HCT116 (cell line): ENCODE results near the gene HOXA7.
A peak's percentile ranks its signal among the peaks of the same experiment; 100 is the strongest.

Source experiments
- EZH2 ChIP-seq: fragments of 200-600 bp; sonication (generic); IDR thresholded peaks from 2 replicates; pipeline ENCODE4 v1.6.1; 2017; ENCODE audit warnings: antibody characterized with exemption, mixed run types
- POLR2A ChIP-seq: IDR thresholded peaks from 2 replicates; pipeline ENCODE4 v1.7.0; 2011; ENCODE audit warnings: borderline replicate concordance; ENCODE audit not compliant: insufficient read depth, insufficient read length; ENCODE audit errors: extremely low read depth
- POLR2AphosphoS5 ChIP-seq: IDR thresholded peaks from 2 replicates; pipeline ENCODE4 v1.6.1; 2011; ENCODE audit warnings: mild to moderate bottlenecking, low read depth, low read length, moderate library complexity
- SIN3A ChIP-seq: IDR thresholded peaks from 2 replicates; pipeline ENCODE4 v1.6.1; 2012; ENCODE audit warnings: low read depth
- SP1 ChIP-seq: IDR thresholded peaks from 2 replicates; pipeline ENCODE4 v1.6.1; 2012; ENCODE audit warnings: low read depth
- ZBTB33 ChIP-seq: IDR thresholded peaks from 2 replicates; pipeline ENCODE4 v1.6.1; 2011; ENCODE audit warnings: mild to moderate bottlenecking, low read length, moderate library complexity; ENCODE audit not compliant: insufficient replicate concordance; ENCODE audit errors: extremely low read depth
- TF ChIP-seq, protein P1 (sequence below), 3 experiments: fragments of 200-600 bp in 1 of 3; sonication (generic) in 1 of 3; IDR thresholded peaks in 2 of 3; conservative IDR thresholded peaks in 1 of 3; 2 replicates each; pipeline ENCODE4 v1.5.1; 2012 to 2017; ENCODE audit warnings: low read depth in 2 of 3, low read length in 2 of 3, antibody characterized with exemption in 1 of 3, borderline replicate concordance in 1 of 3, control low read depth in 1 of 3, mild to moderate bottlenecking in 1 of 3, mixed read lengths in 1 of 3, mixed run types in 1 of 3, moderate library complexity in 1 of 3; ENCODE audit not compliant: insufficient read depth in 1 of 3
- TF ChIP-seq, protein P2 (sequence below): IDR thresholded peaks from 2 replicates; pipeline ENCODE4 v1.6.1; 2012

DNA sequence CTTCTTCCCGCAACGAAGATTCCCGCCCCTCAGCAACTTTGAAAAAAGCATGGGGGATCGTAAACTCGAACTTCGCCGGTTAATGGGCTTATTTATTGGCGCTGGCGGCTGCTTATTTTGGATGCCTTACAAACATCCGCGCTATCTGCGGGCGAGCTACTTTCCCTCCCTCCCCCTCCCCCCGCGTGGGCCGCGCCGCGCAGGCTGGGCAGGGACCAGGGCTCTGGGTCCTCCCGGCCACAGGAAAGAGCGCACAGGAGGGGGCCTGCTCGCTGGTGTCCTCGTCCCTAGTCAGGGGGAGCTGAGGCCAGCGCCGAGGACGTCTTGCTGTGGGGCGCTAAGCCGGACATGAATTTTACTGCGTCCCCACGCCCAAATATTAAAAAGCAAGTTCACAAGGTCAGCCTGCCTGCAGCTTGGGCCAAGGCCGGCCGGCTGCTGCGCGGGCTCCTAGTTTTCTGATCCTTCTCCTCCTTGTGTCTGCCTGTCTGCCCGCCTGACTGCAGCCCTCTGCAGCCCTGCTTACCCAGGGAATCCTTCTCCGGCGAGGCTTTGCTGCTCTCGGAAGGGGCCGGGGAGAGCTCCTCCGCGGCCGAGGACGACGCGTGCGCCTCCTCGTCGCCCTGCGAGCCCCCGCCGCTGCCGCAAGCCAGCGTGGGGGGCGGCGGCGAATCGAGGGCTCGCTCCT, 16.5 kb upstream of the HOXA7 start:
- TF ChIP-seq EZH2 (no peak), POLR2A (peak; percentile 17), POLR2AphosphoS5 (peak; percentile 6; the same call in 1 of the 2 replicates), SIN3A (no peak), SP1 (no peak), ZBTB33 (no peak)
- TF ChIP-seq, protein P1, sequence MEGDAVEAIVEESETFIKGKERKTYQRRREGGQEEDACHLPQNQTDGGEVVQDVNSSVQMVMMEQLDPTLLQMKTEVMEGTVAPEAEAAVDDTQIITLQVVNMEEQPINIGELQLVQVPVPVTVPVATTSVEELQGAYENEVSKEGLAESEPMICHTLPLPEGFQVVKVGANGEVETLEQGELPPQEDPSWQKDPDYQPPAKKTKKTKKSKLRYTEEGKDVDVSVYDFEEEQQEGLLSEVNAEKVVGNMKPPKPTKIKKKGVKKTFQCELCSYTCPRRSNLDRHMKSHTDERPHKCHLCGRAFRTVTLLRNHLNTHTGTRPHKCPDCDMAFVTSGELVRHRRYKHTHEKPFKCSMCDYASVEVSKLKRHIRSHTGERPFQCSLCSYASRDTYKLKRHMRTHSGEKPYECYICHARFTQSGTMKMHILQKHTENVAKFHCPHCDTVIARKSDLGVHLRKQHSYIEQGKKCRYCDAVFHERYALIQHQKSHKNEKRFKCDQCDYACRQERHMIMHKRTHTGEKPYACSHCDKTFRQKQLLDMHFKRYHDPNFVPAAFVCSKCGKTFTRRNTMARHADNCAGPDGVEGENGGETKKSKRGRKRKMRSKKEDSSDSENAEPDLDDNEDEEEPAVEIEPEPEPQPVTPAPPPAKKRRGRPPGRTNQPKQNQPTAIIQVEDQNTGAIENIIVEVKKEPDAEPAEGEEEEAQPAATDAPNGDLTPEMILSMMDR (IDR thresholded peaks at IDR 0.05 in 2 of 3, conservative IDR thresholded peaks at IDR 0.05 in 1 of 3; ENCODE audit: borderline replicate concordance in 1 of 3, insufficient read depth in 1 of 3, low read depth in 2 of 3, low read length in 2 of 3) = no peak
- TF ChIP-seq, protein P2, sequence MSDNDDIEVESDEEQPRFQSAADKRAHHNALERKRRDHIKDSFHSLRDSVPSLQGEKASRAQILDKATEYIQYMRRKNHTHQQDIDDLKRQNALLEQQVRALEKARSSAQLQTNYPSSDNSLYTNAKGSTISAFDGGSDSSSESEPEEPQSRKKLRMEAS = no peak
